NOMO-1 treated with DMSO at 0.1 percent for 48 hours (cell line): ENCODE results near the gene EBLN1.
"Not testable (repeated sequence)": the region's sequence is repeated elsewhere in the genome, so short reads cannot be mapped to it uniquely, and the experiment has no call there.

Source experiments
- DNase-seq: peaks from one replicate; lab custom pipeline; 2025; ENCODE audit not compliant: unreplicated experiment; lab: John Stamatoyannopoulos, UW

EBLN1 gene

DNA sequence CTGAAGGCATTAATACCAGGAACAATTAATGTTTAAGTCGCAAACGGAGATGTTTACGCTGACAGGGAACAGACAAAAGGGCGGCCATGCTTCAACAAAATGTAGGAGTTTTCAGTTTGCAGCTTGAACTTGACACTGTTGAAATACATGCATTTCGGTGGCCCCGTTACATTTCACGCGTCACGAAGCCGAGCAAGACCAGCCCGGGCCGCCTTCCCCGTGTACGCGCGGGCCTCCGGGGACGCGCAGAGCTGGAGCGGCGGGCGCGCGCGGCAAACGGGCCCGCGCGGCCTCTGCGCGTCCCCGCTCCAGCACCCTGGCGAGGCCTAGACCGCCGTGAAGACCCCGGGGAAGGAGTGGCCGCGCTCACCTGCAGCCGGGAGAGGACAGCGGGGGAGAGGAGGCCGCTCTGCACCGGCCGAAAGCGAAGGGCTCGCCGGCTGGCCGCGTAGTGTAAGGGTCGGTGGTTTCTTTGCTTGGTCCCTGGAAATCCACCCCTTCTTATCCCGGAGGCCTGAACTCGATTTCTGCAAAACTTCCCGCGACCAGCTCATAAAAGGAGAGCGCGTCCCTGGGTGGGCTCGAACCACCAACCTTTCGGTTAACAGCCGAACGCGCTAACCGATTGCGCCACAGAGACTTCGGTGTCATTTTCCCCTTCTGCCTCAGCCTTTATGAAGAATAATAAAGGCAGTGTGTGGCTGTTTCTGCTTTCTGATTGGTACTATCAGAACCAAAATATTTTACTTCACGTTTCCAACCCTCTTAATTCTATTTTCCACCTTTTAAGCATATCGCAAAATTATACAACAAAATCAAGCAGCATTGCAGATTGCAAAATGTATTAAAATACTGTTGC, 11.4 kb upstream of the EBLN1 start:
- peak; percentile 84 for DNase-seq

DNA sequence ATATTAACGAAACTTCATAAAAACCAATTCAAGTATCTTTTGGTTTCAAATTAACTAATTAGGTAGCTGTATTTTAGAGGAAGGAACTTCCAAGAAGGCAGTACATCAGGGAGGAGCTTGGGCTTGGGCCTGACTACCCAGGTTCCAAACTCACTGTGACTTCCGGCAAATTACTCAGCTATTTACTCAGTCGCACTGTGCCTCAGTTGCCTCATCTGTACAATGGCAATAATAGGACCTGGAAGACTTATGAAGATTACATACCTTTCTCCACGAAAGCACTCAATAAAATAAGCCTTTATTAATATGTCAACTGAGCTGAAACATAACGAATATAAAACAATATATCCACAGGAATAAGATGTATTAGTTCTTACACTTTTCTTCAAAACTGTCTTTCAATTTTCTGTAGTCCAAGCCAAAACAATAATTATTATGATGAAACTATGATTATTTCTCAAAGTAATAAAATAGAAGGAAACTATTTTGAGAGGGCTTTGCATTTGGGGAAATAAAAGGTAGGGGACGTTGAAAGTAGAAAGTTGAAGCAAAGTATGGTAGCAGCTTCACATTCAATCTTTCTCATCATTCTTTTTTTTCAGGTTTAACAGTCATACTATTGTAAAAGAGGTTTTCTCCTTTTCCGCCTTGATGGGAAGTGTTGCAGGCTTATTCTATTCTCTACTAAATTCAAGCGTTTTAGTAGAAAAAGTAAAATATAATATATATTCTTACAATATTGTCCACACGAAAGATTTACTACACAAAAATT, 10.5 kb upstream of the EBLN1 start:
- DNase-seq = no peak

DNA sequence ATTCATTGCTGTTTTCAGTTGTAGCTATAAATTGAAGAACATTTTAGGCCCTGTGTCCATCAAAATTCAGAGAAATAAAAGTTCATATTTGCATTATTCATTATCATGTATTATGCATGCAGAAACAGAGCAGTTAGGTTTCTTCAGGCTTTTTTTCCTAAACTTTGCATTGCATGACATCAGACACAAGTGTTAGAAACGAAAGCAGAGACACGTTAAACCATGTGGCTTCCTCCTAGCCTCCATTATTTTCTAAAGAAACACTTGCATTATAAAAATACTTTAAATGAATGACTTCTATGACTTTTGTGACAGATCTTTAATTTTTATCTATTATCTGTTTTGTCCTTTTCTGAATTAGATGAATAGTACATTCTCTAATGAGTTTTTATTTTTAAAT, 8.8 kb upstream of the EBLN1 start:
- no peak for DNase-seq

DNA sequence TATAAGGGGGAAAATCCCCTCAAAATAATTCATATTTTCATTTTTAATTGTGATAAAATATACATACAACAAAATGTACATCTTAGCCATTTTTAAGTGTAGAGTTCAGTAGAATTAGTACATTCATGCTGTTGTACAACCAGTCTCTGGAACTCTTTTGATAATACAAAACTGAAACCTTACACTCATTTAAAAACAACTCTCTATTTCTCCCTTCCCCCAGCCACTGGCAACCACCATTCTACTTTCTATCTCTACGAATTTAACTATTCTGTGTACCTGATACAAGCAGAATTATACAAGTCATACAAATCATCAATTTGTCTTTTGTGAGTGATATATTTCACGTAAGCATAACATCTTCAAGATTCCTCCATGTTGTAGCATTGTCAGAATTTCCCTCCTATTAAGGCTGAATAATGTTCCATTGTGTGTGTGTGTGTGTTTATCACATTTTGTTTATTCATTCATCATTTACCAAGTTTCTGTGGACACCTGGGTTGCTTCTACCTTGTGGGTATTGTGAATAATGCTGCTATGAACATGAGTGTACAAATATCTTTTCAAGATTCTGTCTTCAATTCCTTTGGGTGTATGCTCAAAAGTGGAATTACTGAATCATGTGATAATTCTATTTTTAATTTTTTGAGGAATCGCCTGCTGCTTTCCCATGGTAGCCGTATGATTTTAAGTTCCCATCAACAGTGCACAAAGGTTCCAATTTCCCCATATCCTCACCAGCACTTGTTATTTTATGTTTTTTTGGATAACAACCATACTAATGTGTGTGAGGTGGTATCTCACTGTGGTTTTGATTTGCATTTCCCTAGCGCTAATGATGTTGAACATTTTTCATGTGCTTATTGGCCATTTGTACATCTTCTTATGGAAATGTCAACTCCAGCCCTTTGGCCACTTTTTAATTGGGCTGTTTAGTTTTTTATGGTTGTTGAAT, 4.7 kb upstream of the EBLN1 start:
- no peak for DNase-seq

DNA sequence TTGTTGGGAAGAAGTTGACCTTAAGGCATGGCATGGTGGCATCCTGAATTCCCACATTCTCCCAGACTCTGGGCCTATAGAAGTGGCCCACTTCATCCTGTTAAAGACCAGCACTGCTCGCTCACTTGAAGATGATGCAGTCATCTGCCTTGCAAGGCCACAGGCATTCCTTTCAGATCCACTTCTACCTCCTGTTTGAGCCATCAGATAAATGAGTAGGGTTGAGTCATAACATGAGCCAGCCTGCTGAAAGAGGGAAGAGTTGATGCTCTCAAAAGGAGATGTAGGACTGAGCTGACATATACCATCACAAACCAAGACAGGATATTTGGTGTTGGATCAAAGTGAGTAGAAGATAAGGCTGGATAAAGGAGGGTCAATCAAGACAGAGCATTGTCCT, 1.5 kb upstream of the EBLN1 start:
- DNase-seq = no peak

DNA sequence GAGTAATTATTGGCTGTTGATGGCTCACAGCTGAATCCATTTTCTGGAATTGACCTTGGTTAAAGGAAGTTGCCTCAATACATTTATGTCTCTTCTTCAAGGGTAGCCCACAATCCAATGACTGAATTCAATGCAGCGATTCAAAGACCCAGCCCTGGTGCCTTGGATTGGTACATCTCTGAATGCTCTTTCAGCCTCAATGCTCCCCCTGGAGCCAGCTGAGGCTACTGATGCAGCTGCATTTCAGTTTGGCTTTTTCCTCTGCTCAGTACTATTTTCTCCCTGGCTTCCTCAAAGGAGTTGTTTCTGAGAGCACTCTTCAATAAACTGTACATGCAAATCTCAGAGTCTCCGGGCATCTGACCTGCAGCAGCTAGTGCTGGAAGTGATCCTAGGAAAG, 633 bp upstream of the EBLN1 start:
- no peak for DNase-seq

DNA sequence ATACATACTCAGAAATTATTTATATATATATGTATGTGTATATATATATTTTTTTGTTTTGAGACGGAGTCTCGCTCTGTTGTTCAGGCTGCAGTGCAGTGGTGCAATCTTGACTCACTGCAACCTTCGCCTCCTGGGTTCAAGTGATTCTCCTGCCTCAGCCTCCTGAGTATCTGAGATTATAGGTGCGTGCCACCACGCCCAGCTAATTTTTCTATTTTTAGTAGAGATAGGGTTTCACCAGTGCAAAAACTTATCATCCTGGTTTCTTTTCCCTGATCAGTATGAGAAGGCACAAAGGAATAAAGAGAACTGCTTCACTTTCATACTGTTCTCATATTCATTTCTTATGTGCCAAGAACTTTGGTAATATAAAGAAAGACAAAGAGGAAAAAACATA, 731 bp downstream of the EBLN1 start:
- not testable (repeated sequence) for DNase-seq

DNA sequence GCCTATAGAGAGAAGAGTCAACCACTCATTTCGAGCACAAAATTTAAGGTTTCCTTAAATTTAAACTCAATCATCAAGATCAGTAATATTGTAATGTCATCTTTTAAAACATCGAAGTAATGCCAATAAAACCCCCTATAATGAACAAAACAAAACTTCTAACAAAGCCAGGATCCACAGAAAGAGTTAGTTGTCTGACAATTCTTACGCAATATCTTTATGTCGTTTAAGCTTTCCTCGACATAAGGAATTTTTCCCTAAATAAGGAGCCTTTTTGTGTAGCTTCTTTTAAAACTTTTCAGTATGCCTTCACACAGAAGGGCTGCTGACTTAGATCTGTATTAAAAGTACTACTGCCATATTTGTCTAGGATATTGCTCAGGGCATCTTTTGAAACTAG, 7.5 kb downstream of the EBLN1 start:
- no peak for DNase-seq

DNA sequence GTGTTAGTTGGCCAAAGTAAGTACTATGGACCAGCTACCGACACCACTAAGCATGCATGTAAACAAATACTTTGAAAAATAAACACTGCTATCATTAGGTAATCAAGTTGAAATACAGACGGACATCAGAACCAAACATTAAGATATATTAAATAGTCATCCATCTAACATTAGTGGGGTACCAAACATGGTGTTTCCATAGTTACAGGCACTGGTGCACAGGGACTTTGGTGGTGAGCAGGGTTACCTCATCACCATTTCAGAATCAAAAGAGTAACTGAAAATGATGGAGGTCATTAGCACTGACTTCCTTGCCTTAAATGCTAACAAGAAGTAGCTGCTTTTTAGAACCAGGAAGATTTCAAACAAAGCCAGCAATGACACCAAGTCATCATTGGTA, 23.9 kb downstream of the EBLN1 start:
- no peak for DNase-seq

DNA sequence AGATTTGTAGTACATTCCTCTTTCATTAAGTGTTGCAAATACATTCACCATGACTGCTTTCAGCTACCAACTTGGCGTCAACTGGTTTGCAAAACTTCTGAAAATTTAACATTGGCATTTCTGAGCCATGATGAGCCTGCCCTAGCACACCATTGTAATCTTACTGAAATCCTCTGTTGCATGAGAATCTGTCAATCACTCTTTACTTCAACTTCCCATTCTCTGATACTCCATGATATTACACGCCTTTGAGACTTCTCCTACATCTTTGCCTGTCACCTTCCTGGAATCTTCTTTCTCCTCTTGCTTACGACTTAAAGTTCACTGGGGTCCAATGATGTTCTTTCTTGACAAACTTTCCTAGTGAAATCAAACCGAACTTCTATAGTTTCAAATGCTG, 32.2 kb downstream of the EBLN1 start:
- no peak for DNase-seq

DNA sequence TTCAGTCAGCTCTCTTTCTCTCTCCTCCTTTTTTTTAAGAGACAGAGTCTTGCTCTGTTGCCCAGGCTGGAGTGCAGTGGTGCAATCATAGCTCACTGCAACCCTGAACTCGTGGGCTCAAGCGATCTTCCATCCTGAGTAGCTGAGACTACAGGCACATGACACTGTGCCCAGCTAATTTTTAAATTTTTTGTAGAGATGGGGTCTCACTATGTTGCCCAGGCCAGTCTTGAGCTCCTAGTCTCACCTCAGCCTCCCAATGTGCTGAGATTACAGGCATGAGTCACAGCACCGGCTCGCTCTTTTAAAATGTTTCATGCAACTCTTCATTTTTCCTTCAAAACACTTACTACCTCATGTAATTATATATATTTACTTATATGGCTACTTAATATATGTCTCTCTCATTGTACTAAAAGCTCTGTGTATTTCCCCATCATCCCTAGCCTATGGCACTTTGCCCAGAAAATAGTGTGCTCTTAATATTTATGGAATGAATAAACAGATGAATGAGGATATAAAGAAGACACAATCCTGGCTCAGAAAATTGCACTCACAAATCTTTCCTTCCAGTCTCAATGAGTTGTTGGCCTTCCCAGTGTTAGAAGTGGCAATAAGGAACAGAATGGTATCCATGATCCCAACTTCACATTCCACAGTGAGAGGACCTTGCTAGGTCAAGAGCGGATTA, 33.9 kb downstream of the EBLN1 start:
- DNase-seq = no peak

DNA sequence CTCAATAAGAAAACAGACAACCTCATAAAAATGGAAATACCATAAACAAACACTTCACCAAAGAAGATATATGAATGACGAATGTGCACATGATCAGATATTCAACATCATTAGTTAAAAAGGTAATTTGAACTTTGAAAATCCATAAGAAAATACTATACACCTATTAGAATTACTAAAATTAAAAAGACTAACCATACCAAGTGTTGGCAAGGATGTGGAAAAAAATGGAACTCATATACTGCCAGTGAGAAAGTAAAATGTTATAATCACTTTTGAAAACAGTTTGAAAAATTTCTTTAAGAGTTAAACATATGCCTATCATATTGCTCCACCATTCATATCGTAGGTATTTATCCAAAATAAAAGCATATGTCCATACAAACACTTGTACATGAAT, 37.1 kb downstream of the EBLN1 start:
- DNase-seq = no peak

DNA sequence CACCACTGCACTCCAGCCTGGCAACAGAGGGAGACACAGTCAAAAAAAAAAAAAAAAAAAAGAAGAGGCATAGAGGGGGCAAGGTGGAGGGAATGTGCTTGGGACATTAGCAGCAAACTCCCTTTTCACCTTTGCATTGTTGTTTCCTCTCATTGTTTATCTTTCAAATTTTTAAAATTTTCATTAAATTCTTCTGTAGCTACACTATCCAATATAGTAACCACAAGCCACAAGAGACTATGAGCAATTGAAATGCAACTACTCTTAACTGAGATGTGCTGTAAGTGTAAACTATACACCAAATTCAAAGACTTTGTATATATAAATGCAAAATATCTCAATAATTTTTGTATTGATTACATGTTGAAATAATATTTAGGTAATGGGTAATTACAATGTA, 43.4 kb downstream of the EBLN1 start:
- DNase-seq = no peak

DNA sequence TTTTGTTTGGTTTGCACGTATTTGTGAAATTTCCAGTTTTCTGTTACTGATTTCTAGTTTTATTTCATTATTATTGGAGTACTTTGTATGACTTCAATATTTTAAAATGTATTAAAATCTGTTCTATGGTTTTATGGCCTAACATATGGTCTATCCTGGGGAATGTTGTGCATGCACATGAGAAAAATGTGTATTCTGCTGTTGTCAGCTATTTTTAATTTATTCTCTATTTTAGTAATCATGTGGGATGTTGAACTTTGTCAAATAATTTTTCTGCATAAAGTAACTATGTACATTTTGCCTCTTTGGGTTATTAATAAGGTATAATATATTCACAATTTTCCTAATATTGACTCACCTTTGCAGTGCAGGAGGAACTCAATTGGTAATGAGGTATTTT, 46.7 kb downstream of the EBLN1 start:
- DNase-seq = no peak

DNA sequence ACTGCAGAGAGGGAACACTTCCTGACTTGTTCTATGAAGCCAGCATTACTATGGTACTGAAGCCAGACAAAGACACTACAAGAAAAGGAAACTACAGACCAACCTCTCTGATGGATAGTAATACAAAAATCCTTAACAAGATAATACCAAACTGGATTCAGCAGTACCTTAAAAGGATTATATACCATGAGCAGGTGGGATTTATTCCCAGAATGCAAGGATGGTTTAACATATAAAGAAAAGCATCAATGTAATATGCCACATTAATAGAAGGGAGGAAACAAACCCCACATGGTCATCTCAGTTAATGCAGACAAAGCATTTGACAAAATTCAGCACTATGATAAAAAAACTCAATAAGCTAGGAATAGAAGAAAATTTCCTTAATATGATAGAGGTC, 47.2 kb downstream of the EBLN1 start:
- DNase-seq = no peak

DNA sequence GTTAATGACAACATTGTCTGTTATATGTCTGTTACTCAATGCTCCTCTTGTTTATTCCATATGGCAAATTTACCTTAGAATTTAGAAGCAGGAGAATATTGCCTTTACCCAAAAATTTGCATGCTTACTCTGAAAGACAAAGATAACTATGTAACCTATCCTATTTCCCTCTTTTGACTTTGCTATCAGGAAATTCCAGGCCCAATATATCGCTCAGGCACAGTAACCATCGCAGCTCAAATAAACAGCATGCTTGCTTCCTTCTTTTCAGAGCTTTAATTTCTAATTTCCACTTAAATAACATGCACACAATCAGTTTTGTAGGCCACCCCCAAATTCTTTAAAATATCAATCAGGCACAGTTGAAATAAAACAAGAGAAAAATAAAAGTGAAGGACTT, 57.8 kb downstream of the EBLN1 start:
- DNase-seq = no peak

DNA sequence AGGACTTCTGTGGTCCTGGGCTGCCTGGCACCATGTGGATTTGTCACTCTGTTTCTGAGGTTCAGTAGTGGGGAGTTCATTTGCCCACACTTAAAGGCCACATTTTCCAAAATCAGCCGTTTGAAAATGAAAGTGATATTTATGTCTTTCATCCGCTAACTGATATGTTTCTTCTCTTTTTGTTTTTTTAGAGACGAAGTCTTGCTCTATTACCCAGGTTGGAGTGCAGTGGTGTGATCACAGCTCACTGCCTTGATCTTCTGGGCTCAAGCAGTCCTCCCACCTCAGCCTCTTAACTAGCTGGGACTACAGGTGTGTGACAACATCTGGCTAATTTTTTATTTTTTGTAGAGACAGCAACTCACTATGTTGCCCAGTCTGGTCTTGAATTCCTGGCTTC, 58.6 kb downstream of the EBLN1 start:
- no peak for DNase-seq
